ENCODE results near the gene BMF. TPM values are rescaled to one million over a fixed set of nuclear protein-coding genes. Genes with fewer than 3 reads are reported as not detected.

Gene BMF
- total RNA-seq, 1 experiment from 2014 or later: 13.2 TPM

DNA sequence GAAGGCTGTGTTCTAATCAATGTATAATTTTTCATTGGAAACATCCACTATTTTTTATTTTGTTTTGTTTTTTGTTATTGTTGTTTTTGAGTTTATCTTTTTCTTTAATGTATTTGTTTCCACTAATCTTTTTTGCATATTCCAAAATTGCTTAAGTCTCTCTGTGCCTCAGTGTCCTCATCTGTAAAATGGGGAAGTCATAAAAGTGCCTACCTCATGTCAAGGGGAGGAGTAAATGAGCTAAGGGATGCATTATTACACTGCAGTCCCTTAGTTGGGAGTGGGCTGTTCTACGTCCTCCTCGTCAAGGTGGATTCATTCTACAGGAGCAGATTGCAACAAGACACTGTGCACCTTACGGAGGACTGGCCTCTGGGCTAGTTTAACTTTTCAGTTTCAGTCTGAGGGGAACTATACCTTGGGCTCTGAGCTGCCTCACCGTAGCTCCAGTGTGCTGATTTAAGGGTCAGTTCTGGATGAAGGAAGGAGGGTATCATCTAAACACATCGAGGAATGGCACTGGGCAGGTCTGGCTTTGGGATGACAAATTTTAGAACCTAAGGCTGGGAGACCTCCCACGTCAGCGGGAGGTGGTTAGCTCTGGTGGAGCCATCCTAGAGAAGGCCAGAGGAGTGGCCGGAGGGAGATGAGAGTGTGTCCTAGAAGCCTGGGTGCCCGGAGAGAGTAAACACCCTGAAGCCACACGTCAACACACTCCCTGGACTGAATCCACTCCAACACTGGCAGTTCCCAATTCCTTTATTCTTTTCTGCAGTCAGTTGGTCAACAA lies 64.6 kb downstream of the BMF start:
- H2AFZ ChIP-seq (ENCODE audit: low read length): no peak overlapping the region
- H2BK5ac ChIP-seq (ENCODE audit: insufficient read length, low read length): no peak overlapping the region
- no peak overlapping the region for H3K18ac ChIP-seq (ENCODE audit: insufficient read length, low read depth, low read length)
- peaks cover 37 to 43% of the 10 kb centered on the region in 2 experiments for H3K4me1 Mint-ChIP-seq
- no peak overlapping the region; a peak in 2 of 5 replicates for H3K4me3 Mint-ChIP-seq
- no peaks in the 10 kb centered on the region for H3K36me3 Mint-ChIP-seq (ENCODE audit: insufficient read depth in 1 of 3, low read depth in 3 of 3)
- no peaks in the 10 kb centered on the region for H3K27me3 ChIP-seq (ENCODE audit: insufficient read depth, low read length)
- H3K56ac ChIP-seq (ENCODE audit: insufficient read length, low read depth, low read length): no peak overlapping the region
- no peak overlapping the region for H2AK5ac ChIP-seq (ENCODE audit: insufficient read length, low read length)
- peaks cover 5% of the 10 kb centered on the region; the same call in 1 of the 2 replicates for H3K4me1 ChIP-seq (ENCODE audit: insufficient read depth, low read length)
- H3K79me2 ChIP-seq (ENCODE audit: insufficient read depth, low read length): no peaks in the 10 kb centered on the region
- no peaks in the 10 kb centered on the region for H3K9me3 Mint-ChIP-seq
- no peak for DNase-seq
- H3K9ac ChIP-seq (ENCODE audit: extremely low read depth, insufficient read length, low read length): no peak overlapping the region
- no peaks in the 10 kb centered on the region for H4K20me1 ChIP-seq (ENCODE audit: control insufficient read depth, insufficient read depth, insufficient read length)
- TF ChIP-seq, protein P1, sequence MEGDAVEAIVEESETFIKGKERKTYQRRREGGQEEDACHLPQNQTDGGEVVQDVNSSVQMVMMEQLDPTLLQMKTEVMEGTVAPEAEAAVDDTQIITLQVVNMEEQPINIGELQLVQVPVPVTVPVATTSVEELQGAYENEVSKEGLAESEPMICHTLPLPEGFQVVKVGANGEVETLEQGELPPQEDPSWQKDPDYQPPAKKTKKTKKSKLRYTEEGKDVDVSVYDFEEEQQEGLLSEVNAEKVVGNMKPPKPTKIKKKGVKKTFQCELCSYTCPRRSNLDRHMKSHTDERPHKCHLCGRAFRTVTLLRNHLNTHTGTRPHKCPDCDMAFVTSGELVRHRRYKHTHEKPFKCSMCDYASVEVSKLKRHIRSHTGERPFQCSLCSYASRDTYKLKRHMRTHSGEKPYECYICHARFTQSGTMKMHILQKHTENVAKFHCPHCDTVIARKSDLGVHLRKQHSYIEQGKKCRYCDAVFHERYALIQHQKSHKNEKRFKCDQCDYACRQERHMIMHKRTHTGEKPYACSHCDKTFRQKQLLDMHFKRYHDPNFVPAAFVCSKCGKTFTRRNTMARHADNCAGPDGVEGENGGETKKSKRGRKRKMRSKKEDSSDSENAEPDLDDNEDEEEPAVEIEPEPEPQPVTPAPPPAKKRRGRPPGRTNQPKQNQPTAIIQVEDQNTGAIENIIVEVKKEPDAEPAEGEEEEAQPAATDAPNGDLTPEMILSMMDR (conservative IDR thresholded peaks at IDR 0.05): no peak
- no peaks in the 10 kb centered on the region for H3K9me3 ChIP-seq (ENCODE audit: control insufficient read depth, low read depth, low read length)
- no peak overlapping the region for H4K5ac ChIP-seq (ENCODE audit: insufficient read length, low read depth, low read length)
- no peak overlapping the region for H4K8ac ChIP-seq (replicated peaks; ENCODE audit: insufficient read length, low read depth, low read length)
- H3K79me1 ChIP-seq (ENCODE audit: insufficient read depth, low read depth, low read length, poor library complexity, severe bottlenecking): no peaks in the 10 kb centered on the region
- H3K27me3 Mint-ChIP-seq (ENCODE audit: low read depth): no peaks in the 10 kb centered on the region
- no peak overlapping the region for H2BK20ac ChIP-seq (ENCODE audit: low read depth, low read length, poor library complexity, severe bottlenecking)
- no peak overlapping the region; a peak in 1 of 7 replicates for H3K27ac Mint-ChIP-seq
- H2BK12ac ChIP-seq (ENCODE audit: insufficient read length, low read depth, low read length): no peak overlapping the region
- H2BK120ac ChIP-seq (ENCODE audit: low read depth, low read length, poor library complexity, severe bottlenecking): no peak overlapping the region
- no peak overlapping the region for H3K4ac ChIP-seq (ENCODE audit: low read depth, low read length)
- H3K14ac ChIP-seq (ENCODE audit: insufficient read depth, low read length): no peak overlapping the region
- WGBS (ENCODE audit: extremely low coverage, insufficient read length, low lambda C conversion rate): no CpG with 5 or more reads among the region's 10 CpGs
- no peak overlapping the region for H2BK15ac ChIP-seq (ENCODE audit: low read depth, low read length)
- H3K4me2 ChIP-seq (ENCODE audit: insufficient read depth, insufficient read length, low read length): no peak overlapping the region
- H3K27ac ChIP-seq (ENCODE audit: insufficient read length, low read depth, low read length): no peak overlapping the region
- no peak overlapping the region for H3T11ph ChIP-seq (ENCODE audit: low read length)
- no peak overlapping the region for H3K23ac ChIP-seq (ENCODE audit: insufficient read length, low read depth, low read length)
- H4K91ac ChIP-seq (ENCODE audit: insufficient read length, low read depth, low read length): no peak overlapping the region
- no peaks in the 10 kb centered on the region for H3K23me2 ChIP-seq (ENCODE audit: insufficient read length, low read depth, low read length, poor library complexity, severe bottlenecking)

Data from H9 (cell line).